Activated T-cell treated with anti-CD3 and anti-CD28 coated beads for 24 hours (primary cell): ENCODE measurements around the gene PGPEP1.

Experiments used
- DNase-seq: peaks from one replicate; pipeline ENCODE4 v3.0.0-alpha.2; 2020; ENCODE audit warnings: low read depth

The PGPEP1 gene

DNA sequence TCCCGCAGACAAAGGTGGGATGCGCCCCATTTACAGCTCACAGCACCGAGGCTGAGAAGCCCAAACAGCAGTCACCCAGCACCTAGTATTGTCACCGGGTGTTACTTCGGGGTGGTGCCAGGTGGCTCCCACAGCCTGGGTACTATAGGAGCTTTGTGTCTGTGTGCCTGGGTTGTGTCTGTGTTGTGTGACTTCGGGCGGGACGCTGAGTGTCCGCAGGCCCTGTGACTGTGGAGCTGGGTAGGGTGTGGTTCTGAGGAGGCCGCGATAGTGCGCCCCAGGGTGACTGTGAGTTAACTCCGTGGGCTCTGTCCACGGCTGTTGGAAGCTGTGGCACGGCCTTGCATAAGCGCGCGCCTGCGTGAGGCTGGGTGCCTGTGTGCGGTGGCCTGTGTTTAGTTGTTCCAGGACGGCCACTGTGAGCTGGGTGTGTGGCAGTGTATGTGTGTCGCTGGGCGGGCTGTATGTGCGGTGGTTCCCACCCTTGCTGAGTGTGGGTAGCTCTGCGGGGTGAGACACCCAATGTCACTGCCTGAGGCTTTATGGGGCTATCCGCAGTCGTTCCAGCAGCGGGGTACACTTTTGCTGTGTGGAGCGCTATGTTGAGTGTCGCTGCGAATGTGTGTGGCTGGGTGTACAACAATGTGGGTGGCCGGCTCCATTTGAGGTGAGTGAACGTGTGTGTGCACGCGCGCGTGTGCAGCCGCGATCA lies 78.2 kb downstream of the PGPEP1 start:
- DNase-seq, result no peak

DNA sequence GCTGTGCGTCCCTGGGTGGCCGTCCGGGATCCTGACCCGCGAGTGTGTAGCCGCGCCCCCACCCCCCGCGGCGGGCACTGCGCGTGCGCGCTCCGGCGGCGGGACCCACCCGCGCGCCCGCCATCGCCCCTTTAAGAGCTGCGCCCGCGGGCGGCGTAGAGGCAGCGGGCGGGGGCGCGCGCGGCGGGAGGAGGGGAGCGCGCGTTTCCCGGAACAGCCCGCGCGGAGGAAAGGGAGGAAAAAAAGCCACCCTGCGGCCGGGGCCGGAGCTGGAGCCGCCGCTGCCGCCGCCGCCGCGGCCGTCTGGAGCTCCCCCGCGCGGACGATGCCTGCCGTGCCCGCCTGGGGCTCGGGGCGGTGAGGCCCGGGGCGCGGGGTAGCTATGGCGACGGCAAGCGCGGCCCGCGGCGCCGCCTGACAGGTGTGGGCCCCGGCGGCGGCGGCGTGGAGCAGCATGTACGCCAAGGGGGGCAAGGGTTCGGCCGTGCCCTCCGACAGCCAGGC lies 78.8 kb downstream of the PGPEP1 start, which contains the start of gene SSBP4:
Gene SSBP4, plus strand, starts transcription at position 204 of the 504 bp plus-strand sequence. Its CDS starts 251 bp downstream, at position 455.
- peak; percentile 56 for DNase-seq
